GM12892 (cell line): ENCODE data around the gene ACP4.

ENCODE experiments used
- POLR2A ChIP-seq: IDR thresholded peaks from 2 replicates; pipeline ENCODE4 v1.6.1; 2011; ENCODE audit warnings: low read depth, low read length, control low read depth
- POLR2AphosphoS5 ChIP-seq: IDR thresholded peaks from 2 replicates; pipeline ENCODE4 v1.6.1; 2011; ENCODE audit warnings: low read depth, low read length, control low read depth

DNA sequence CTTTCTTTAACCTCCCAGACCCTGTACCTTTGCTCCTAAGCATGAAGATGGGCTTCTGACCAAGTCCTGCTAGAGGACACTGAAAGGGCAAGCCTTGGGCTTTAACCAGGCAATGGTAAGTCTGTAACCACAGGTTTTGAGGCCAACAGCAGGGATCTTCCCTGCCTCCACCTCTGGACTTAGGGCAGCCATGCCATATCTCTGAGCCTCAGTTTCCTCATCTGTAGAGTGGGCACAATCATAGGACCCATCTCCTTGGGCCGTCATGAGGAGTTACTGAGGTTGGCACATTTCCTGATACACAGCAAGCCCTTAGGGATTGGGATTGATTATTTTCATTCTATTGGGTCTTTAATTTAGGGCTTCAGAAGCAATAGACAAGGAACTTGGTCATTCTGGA is 18.6 kb downstream of the ACP4 start:
- TF ChIP-seq POLR2AphosphoS5 (no peak), POLR2A (no peak)
